Measurements from ENCODE around the gene TNK1.

The TNK1 gene

GRCh38 chr17:7392696-7393612, 12.1 kb downstream of the TNK1 start:
- DNase-seq: no peak

- peak; percentile 68 for DNase-seq
These were observed 12.9 kb downstream of the TNK1 start for GRCh38 chr17:7393613-7394451.

- peak; percentile 81 for DNase-seq
These were observed 13.7 kb downstream of the TNK1 start, which contains the start of gene PLSCR3 for GRCh38 chr17:7394452-7395191. PLSCR3 (minus strand) TSS chr17:7394525; CDS start chr17:7394110, 415 bp downstream.

GRCh38 chr17:7396147-7396546, 15.3 kb downstream of the TNK1 start:
- DNase-seq: no peak

GRCh38 chr17:7398612-7399011, 17.7 kb downstream of the TNK1 start:
- no peak for DNase-seq

- DNase-seq: peak; percentile 25
These were observed 22.3 kb downstream of the TNK1 start for GRCh38 chr17:7403043-7403726.

GRCh38 chr17:7403727-7403976, 22.8 kb downstream of the TNK1 start:
- DNase-seq: no peak

GRCh38 chr17:7403977-7404736, 23.3 kb downstream of the TNK1 start, which contains the start of gene TMEM256:
TMEM256 (minus strand) TSS chr17:7404097; CDS start chr17:7404084, 13 bp downstream.
- DNase-seq: peak; percentile 96

- peak; percentile 70 for DNase-seq
These were observed 24.0 kb downstream of the TNK1 start for GRCh38 chr17:7404737-7405349.

GRCh38 chr17:7405350-7406234, 24.7 kb downstream of the TNK1 start:
- no peak for DNase-seq

GRCh38 chr17:7406235-7406825, 25.4 kb downstream of the TNK1 start:
- no peak for DNase-seq

GRCh38 chr17:7407082-7407481, 26.2 kb downstream of the TNK1 start:
- DNase-seq: no peak

GRCh38 chr17:7407485-7408251, 26.8 kb downstream of the TNK1 start, which contains the start of gene NLGN2:
NLGN2 (plus strand) TSS chr17:7407845; CDS start chr17:7408256, 411 bp downstream.
- DNase-seq: no peak

GRCh38 chr17:7408252-7408727, 27.4 kb downstream of the TNK1 start:
- no peak for DNase-seq

GRCh38 chr17:7408863-7409262, 28.0 kb downstream of the TNK1 start:
- DNase-seq: no peak

- DNase-seq: no peak
These were observed 28.8 kb downstream of the TNK1 start for GRCh38 chr17:7409716-7410115.

- DNase-seq: no peak
These were observed 29.9 kb downstream of the TNK1 start for GRCh38 chr17:7410634-7411426.

GRCh38 chr17:7411427-7411750, 30.5 kb downstream of the TNK1 start:
- no peak for DNase-seq
